Nephron (organoid): ENCODE results near the gene LRP11.
"Not testable (repeated sequence)": the region's sequence is repeated elsewhere in the genome, so short reads cannot be mapped to it uniquely, and the experiment has no call there.

ENCODE experiments used
- H3K27ac Mint-ChIP-seq, 3 experiments: 2 replicates each; pipeline ENCODE4 v1.8.0; 2020; ENCODE audit warnings: mixed read lengths in 3 of 3, mild to moderate bottlenecking in 2 of 3, moderate library complexity in 1 of 3
- H3K27me3 Mint-ChIP-seq: 2 replicates; pipeline ENCODE4 v1.8.0; 2021; ENCODE audit warnings: low read depth, mild to moderate bottlenecking, moderate library complexity, mixed read lengths
- H3K36me3 Mint-ChIP-seq: 2 replicates; pipeline ENCODE4 v1.8.0; 2020; ENCODE audit warnings: low read depth, mixed read lengths
- H3K4me1 Mint-ChIP-seq: 2 replicates; pipeline ENCODE4 v1.8.0; 2020; ENCODE audit warnings: mixed read lengths
- H3K4me3 Mint-ChIP-seq, 3 experiments: 2 replicates each; pipeline ENCODE4 v1.8.0; 2020; ENCODE audit warnings: mild to moderate bottlenecking in 3 of 3, mixed read lengths in 3 of 3, moderate library complexity in 2 of 3
- H3K9me3 Mint-ChIP-seq: 2 replicates; pipeline ENCODE4 v1.8.0; 2020; ENCODE audit warnings: mixed read lengths
- TF ChIP-seq, protein P1 (sequence below), 3 experiments: fragments of 200-600 bp; sonication (generic); IDR thresholded peaks; one replicate each; pipeline ENCODE4 v1.5.0; 2021; ENCODE audit warnings: antibody characterized with exemption in 3 of 3; ENCODE audit not compliant: unreplicated experiment in 3 of 3

LRP11 gene

DNA sequence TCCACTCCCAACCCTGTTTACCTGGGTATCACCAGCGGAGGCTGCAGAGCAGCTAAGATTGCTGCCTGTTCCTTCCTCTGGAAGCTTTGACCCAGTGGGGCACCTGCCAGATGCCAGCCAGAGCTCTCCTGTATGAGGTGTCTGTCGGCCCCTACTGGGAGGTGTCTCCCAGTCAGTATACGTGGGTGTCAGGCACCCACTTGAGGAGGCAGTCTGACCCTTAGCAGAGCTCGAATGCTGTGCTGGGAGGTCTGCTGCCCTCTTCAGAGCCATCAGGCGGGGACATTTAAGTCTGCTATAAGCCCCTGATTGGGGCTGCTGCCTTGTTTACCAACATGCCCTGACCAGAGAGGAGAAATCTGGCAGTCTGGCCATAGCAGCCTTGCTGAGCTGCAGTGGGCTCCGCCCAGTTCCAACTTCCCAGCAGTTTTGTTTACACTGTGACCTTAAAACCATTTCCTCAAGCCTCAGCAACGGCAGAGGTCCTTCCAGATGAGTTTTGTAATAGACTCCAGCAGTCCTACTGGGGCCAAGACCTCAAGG is 31.0 kb upstream of the LRP11 start:
- no peaks in the 10 kb centered on the region for H3K36me3 Mint-ChIP-seq
- peaks cover 5% of the 10 kb centered on the region for H3K4me1 Mint-ChIP-seq
- no peak overlapping the region for H3K4me3 Mint-ChIP-seq
- peaks cover 2% of the 10 kb centered on the region for H3K9me3 Mint-ChIP-seq
- H3K27me3 Mint-ChIP-seq = peaks cover 37% of the 10 kb centered on the region
- TF ChIP-seq, protein P1, sequence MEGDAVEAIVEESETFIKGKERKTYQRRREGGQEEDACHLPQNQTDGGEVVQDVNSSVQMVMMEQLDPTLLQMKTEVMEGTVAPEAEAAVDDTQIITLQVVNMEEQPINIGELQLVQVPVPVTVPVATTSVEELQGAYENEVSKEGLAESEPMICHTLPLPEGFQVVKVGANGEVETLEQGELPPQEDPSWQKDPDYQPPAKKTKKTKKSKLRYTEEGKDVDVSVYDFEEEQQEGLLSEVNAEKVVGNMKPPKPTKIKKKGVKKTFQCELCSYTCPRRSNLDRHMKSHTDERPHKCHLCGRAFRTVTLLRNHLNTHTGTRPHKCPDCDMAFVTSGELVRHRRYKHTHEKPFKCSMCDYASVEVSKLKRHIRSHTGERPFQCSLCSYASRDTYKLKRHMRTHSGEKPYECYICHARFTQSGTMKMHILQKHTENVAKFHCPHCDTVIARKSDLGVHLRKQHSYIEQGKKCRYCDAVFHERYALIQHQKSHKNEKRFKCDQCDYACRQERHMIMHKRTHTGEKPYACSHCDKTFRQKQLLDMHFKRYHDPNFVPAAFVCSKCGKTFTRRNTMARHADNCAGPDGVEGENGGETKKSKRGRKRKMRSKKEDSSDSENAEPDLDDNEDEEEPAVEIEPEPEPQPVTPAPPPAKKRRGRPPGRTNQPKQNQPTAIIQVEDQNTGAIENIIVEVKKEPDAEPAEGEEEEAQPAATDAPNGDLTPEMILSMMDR (IDR thresholded peaks at IDR 0.05; ENCODE audit: unreplicated experiment in 3 of 3) = no peak
- H3K27ac Mint-ChIP-seq = no peak overlapping the region

DNA sequence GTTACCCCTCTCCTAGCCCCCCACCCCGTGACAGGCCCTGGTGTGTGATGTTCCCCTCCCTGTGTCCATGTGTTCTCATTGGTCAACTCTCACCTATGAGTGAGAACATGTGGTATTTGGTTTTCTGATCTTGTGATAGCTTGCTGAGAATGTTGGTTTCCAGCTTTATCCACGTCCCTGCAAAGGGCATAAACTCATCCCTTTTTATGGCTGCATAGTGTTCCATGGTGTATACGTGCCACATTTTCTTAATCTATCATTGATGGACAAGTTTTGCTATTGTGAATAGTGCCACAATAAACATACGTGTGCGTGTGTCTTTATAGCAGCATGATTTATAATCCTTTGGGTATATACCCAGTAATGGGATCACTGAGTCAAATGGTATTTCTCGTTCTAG is 27.7 kb upstream of the LRP11 start:
- not testable (repeated sequence) for H3K4me1 Mint-ChIP-seq, H3K36me3 Mint-ChIP-seq, H3K4me3 Mint-ChIP-seq, H3K27ac Mint-ChIP-seq, H3K9me3 Mint-ChIP-seq
- peaks cover 41% of the 10 kb centered on the region for H3K27me3 Mint-ChIP-seq

- Mint-ChIP-seq H3K27ac (no peak overlapping the region), H3K4me3 (no peak overlapping the region), H3K4me1 (peaks cover 5% of the 10 kb centered on the region), H3K9me3 (peaks cover 2% of the 10 kb centered on the region), H3K27me3 (peaks cover 41% of the 10 kb centered on the region), H3K36me3 (no peaks in the 10 kb centered on the region)
- TF ChIP-seq, protein P1 (IDR thresholded peaks at IDR 0.05; ENCODE audit: unreplicated experiment in 3 of 3) = no peak
Measured at GRCh38 chr6:149891259-149891658, 27.1 kb upstream of the LRP11 start.

- Mint-ChIP-seq H3K4me1 (peaks cover 5% of the 10 kb centered on the region), H3K9me3 (peaks cover 2% of the 10 kb centered on the region), H3K36me3 (no peaks in the 10 kb centered on the region), H3K27ac (no peak overlapping the region), H3K4me3 (peak overlapping the region in 2 of 3 experiments; percentile 3 to 23), H3K27me3 (peaks cover 41% of the 10 kb centered on the region)
- TF ChIP-seq, protein P1 (IDR thresholded peaks at IDR 0.05; ENCODE audit: unreplicated experiment in 3 of 3) = no peak
Measured at GRCh38 chr6:149890629-149891045, 26.5 kb upstream of the LRP11 start.

DNA sequence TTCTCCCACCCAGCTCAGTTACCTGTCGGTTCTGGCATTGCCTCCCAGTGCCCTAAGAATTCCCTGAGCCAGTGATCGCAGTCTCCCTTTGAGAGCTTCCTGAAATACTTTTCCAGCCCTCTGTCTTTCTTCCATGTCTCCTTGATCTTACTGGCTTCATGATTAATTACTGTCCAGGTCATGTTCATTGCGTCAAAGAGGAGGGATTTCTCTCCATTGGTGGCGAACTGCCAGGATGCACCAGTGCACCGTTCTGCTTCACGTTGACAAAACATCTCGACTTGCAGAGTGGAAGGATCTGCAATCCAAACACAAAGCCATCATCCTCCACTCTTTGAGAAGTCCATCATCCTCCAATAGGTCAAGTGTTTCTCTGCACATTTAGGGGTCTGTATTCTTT is 25.2 kb upstream of the LRP11 start:
- Mint-ChIP-seq H3K4me1 (peaks cover 5% of the 10 kb centered on the region), H3K27me3 (peaks cover 39% of the 10 kb centered on the region), H3K4me3 (no peak overlapping the region), H3K27ac (no peak overlapping the region), H3K36me3 (no peaks in the 10 kb centered on the region), H3K9me3 (peaks cover 2% of the 10 kb centered on the region)
- TF ChIP-seq, protein P1 (IDR thresholded peaks at IDR 0.05; ENCODE audit: unreplicated experiment in 3 of 3) = no peak

DNA sequence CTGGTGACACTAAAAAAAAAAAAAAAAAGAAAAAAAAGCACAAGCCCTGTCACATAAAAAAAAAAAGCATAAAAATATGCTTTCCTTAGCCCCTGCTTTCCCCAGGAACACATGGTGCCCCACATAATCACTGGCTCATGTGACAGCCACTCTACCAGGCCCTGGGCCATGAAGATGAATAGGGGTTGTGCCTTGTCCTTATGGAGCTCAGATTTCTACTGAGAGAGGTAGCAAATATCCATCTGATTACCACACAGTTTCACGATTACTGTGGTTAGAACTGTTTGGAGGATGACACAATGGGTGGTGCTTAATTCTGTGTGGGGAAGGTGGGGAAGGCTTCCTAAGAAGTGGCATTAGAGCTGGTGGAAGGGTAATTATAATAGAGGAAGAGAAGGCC is 24.5 kb upstream of the LRP11 start:
- H3K4me3 Mint-ChIP-seq = no peak overlapping the region
- peaks cover 5% of the 10 kb centered on the region for H3K4me1 Mint-ChIP-seq
- no peaks in the 10 kb centered on the region for H3K36me3 Mint-ChIP-seq
- TF ChIP-seq, protein P1 (IDR thresholded peaks at IDR 0.05; ENCODE audit: unreplicated experiment in 3 of 3) = no peak
- H3K9me3 Mint-ChIP-seq = peaks cover 2% of the 10 kb centered on the region
- H3K27me3 Mint-ChIP-seq = peaks cover 39% of the 10 kb centered on the region
- H3K27ac Mint-ChIP-seq = no peak overlapping the region
